H9 (cell line): ENCODE data around the gene GAS2L2. TPM values are rescaled to one million over a fixed set of nuclear protein-coding genes. Genes with fewer than 3 reads are reported as not detected.

ENCODE experiments used
- DNase-seq: peaks from one replicate; pipeline ENCODE4 v3.0.0-alpha.2; 2017
- H2AFZ ChIP-seq: one replicate; pipeline ENCODE4 v1.6.1; 2013; ENCODE audit warnings: mild to moderate bottlenecking, low read length, control low read depth, moderate library complexity
- H2AK5ac ChIP-seq: 2 replicates; pipeline ENCODE4 v1.6.1; 2013; ENCODE audit warnings: low read length, control low read depth, mixed read lengths; ENCODE audit not compliant: insufficient read length
- H2BK120ac ChIP-seq: one replicate; pipeline ENCODE4 v1.6.1; 2013; ENCODE audit warnings: low read depth, mild to moderate bottlenecking, low read length, control low read depth, inconsistent platforms; ENCODE audit not compliant: poor library complexity, severe bottlenecking
- H2BK12ac ChIP-seq: 2 replicates; pipeline ENCODE4 v1.6.1; 2013; ENCODE audit warnings: low read length, control low read depth, mixed read lengths, low read depth; ENCODE audit not compliant: insufficient read length
- H2BK15ac ChIP-seq: 2 replicates; pipeline ENCODE4 v1.6.1; 2013; ENCODE audit warnings: low read depth, low read length, control low read depth
- H2BK20ac ChIP-seq: one replicate; pipeline ENCODE4 v1.6.1; 2013; ENCODE audit warnings: low read depth, mild to moderate bottlenecking, low read length, control low read depth, inconsistent platforms; ENCODE audit not compliant: poor library complexity, severe bottlenecking
- H2BK5ac ChIP-seq: 2 replicates; pipeline ENCODE4 v1.6.1; 2013; ENCODE audit warnings: low read length, control low read depth, mixed read lengths; ENCODE audit not compliant: insufficient read length
- H3K14ac ChIP-seq: 2 replicates; pipeline ENCODE4 v1.6.1; 2013; ENCODE audit warnings: low read length, control low read depth; ENCODE audit not compliant: insufficient read depth
- H3K18ac ChIP-seq: 2 replicates; pipeline ENCODE4 v1.6.1; 2013; ENCODE audit warnings: low read depth, mild to moderate bottlenecking, mixed read lengths, low read length, control low read depth; ENCODE audit not compliant: insufficient read length
- H3K23ac ChIP-seq: 2 replicates; pipeline ENCODE4 v1.6.1; 2013; ENCODE audit warnings: low read length, control low read depth, mixed read lengths, low read depth; ENCODE audit not compliant: insufficient read length
- H3K23me2 ChIP-seq: 2 replicates; pipeline ENCODE4 v1.6.1; 2013; ENCODE audit warnings: low read depth, mild to moderate bottlenecking, mixed read lengths, low read length, control low read depth; ENCODE audit not compliant: insufficient read length, poor library complexity, severe bottlenecking
- H3K27ac ChIP-seq: 2 replicates; pipeline ENCODE4 v1.5.1; 2013; ENCODE audit warnings: low read length, control low read depth, mixed read lengths, low read depth; ENCODE audit not compliant: insufficient read length
- H3K27me3 ChIP-seq: 2 replicates; pipeline ENCODE4 v1.6.1; 2013; ENCODE audit warnings: low read length, control low read depth, inconsistent platforms; ENCODE audit not compliant: insufficient read depth
- H3K4ac ChIP-seq: 2 replicates; pipeline ENCODE4 v1.6.1; 2013; ENCODE audit warnings: low read depth, mild to moderate bottlenecking, control low read depth, inconsistent platforms, low read length, moderate library complexity
- H3K4me1 ChIP-seq: 2 replicates; pipeline ENCODE4 v1.6.1; 2013; ENCODE audit warnings: low read length, control low read depth, inconsistent platforms; ENCODE audit not compliant: insufficient read depth
- H3K4me2 ChIP-seq: 2 replicates; pipeline ENCODE4 v1.6.1; 2013; ENCODE audit warnings: low read length, control low read depth, mixed read lengths; ENCODE audit not compliant: insufficient read length, insufficient read depth
- H3K56ac ChIP-seq: 2 replicates; pipeline ENCODE4 v1.6.1; 2013; ENCODE audit warnings: low read depth, mild to moderate bottlenecking, mixed read lengths, low read length, control low read depth; ENCODE audit not compliant: insufficient read length
- H3K79me1 ChIP-seq: 2 replicates; pipeline ENCODE4 v1.6.1; 2013; ENCODE audit warnings: low read depth, mild to moderate bottlenecking, moderate library complexity, low read length, control low read depth, inconsistent platforms; ENCODE audit not compliant: insufficient read depth, poor library complexity, severe bottlenecking
- H3K79me2 ChIP-seq: 2 replicates; pipeline ENCODE4 v1.6.1; 2013; ENCODE audit warnings: low read length, control low read depth, inconsistent platforms; ENCODE audit not compliant: insufficient read depth
- H3K9ac ChIP-seq: 2 replicates; pipeline ENCODE4 v1.6.1; 2013; ENCODE audit warnings: low read length, control low read depth, mixed read lengths; ENCODE audit not compliant: insufficient read length; ENCODE audit errors: extremely low read depth
- H3K9me3 ChIP-seq: one replicate; pipeline ENCODE4 v1.6.1; 2013; ENCODE audit warnings: low read depth, low read length, inconsistent platforms; ENCODE audit not compliant: control insufficient read depth
- H3T11ph ChIP-seq: one replicate; pipeline ENCODE4 v1.6.1; 2013; ENCODE audit warnings: mild to moderate bottlenecking, low read length, control low read depth, inconsistent platforms
- H4K20me1 ChIP-seq: one replicate; pipeline ENCODE4 v1.6.1; 2013; ENCODE audit not compliant: control insufficient read depth, insufficient read length, insufficient read depth
- H4K5ac ChIP-seq: 2 replicates; pipeline ENCODE4 v1.6.1; 2013; ENCODE audit warnings: low read depth, mild to moderate bottlenecking, mixed read lengths, low read length, control low read depth; ENCODE audit not compliant: insufficient read length
- H4K8ac ChIP-seq: replicated peaks from 2 replicates; pipeline ENCODE4 v1.6.1; 2013; ENCODE audit warnings: low read length, control low read depth, mixed read lengths, low read depth; ENCODE audit not compliant: insufficient read length
- H4K91ac ChIP-seq: 2 replicates; pipeline ENCODE4 v1.6.1; 2013; ENCODE audit warnings: low read depth, mild to moderate bottlenecking, moderate library complexity, mixed read lengths, low read length, control low read depth; ENCODE audit not compliant: insufficient read length
- H3K27ac Mint-ChIP-seq, 3 experiments: 2 replicates in 2 of 3; 3 replicates in 1 of 3; pipeline ENCODE4 v1.8.0; 2020 to 2021; ENCODE audit warnings: mixed read lengths in 3 of 3, mild to moderate bottlenecking in 1 of 3, moderate library complexity in 1 of 3
- H3K27me3 Mint-ChIP-seq: 2 replicates; pipeline ENCODE4 v1.8.0; 2021; ENCODE audit warnings: low read depth, mild to moderate bottlenecking, moderate library complexity, mixed read lengths
- H3K36me3 Mint-ChIP-seq, 3 experiments: 2 replicates in 2 of 3; 3 replicates in 1 of 3; pipeline ENCODE4 v1.8.0; 2020 to 2021; ENCODE audit warnings: low read depth in 3 of 3, mixed read lengths in 3 of 3; ENCODE audit not compliant: insufficient read depth in 1 of 3
- H3K4me1 Mint-ChIP-seq, 2 experiments: 2 replicates each; pipeline ENCODE4 v1.8.0; 2020; ENCODE audit warnings: mixed read lengths in 2 of 2
- H3K4me3 Mint-ChIP-seq, 2 experiments: 2 replicates in 1 of 2; 3 replicates in 1 of 2; pipeline ENCODE4 v1.8.0; 2020 to 2021; ENCODE audit warnings: mild to moderate bottlenecking in 2 of 2, mixed read lengths in 2 of 2, moderate library complexity in 1 of 2
- H3K9me3 Mint-ChIP-seq, 2 experiments: 2 replicates in 1 of 2; 3 replicates in 1 of 2; pipeline ENCODE4 v1.8.0; 2020; ENCODE audit warnings: mild to moderate bottlenecking in 2 of 2, mixed read lengths in 2 of 2, moderate library complexity in 1 of 2
- WGBS: extraction: QIAGEN DNeasy Blood & Tissue Kit; methylation state at CpG from one replicate; pipeline ENCODE4 v1.1.7; 2013; ENCODE audit warnings: missing lambda C conversion rate, low lambda C conversion rate, mixed read lengths; ENCODE audit not compliant: insufficient read length; ENCODE audit errors: extremely low coverage; 5-methylcytosine and 5-hydroxymethylcytosine counted together
- total RNA-seq: library from RNA; stranded (reverse); gene quantifications from 2 replicates; pipeline ENCODE4 v1.2.1, GENCODE V29; 2021
- TF ChIP-seq, protein P1 (sequence below): fragments of 200-600 bp; sonication (generic); conservative IDR thresholded peaks from 3 replicates; pipeline ENCODE4 v1.8.0; 2021; ENCODE audit warnings: antibody characterized with exemption, mild to moderate bottlenecking

The GAS2L2 gene
- total RNA-seq, 1 experiment from 2014 or later, result not detected

DNA sequence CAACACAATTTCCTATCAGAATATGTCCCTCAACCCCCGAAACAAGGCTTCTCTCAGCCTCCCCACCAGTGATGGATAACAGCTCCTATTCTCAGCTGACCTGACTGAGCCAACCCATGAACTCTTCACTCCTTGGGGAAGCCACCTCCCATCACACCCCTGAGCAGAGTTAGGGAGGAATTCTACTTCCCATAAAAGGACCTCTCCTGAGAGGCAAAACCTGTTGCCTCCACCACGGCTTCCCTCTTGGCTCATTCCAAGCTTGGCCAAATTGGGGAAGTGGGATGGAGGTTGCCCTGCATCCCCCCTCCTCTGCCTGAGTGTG lies 27.3 kb downstream of the GAS2L2 start:
- Histone ChIP-seq H3K27ac (no peak overlapping the region), H3K79me2 (no peaks in the 10 kb centered on the region), H3K23ac (no peak overlapping the region), H3K4me1 (0 out of 2 replicates have a peak, but pooled peaks cover 3% of the 10 kb centered on the region), H3K23me2 (no peaks in the 10 kb centered on the region), H3K27me3 (no peaks in the 10 kb centered on the region), H2BK12ac (no peak overlapping the region), H2BK120ac (no peak overlapping the region), H3K9me3 (no peaks in the 10 kb centered on the region), H4K8ac (no peak overlapping the region), H3K18ac (no peak overlapping the region), H3K14ac (no peak overlapping the region), H3K4me2 (no peak overlapping the region), H3K79me1 (no peaks in the 10 kb centered on the region), H4K91ac (no peak overlapping the region), H2BK5ac (no peak overlapping the region), H3K56ac (no peak overlapping the region), H2BK20ac (no peak overlapping the region), H2BK15ac (no peak overlapping the region), H2AFZ (no peak overlapping the region), H3T11ph (no peak overlapping the region), H4K20me1 (no peaks in the 10 kb centered on the region), H3K9ac (no peak overlapping the region), H2AK5ac (no peak overlapping the region), H4K5ac (no peak overlapping the region), H3K4ac (no peak overlapping the region)
- WGBS, result no CpG with 5 or more reads among the region's 2 CpGs
- Mint-ChIP-seq H3K4me3 (no peak overlapping the region), H3K27me3 (peaks cover 11% of the 10 kb centered on the region), H3K9me3 (no peaks in the 10 kb centered on the region), H3K36me3 (peaks cover 7 to 29% (median 28%) of the 10 kb centered on the region in 3 experiments; a peak in 6 of 7 replicates), H3K27ac (peak overlapping the region in 1 of 3 experiments; percentile 71; a peak in 1 of 7 replicates), H3K4me1 (peaks cover 27 to 39% of the 10 kb centered on the region in 2 experiments)
- TF ChIP-seq, protein P1, sequence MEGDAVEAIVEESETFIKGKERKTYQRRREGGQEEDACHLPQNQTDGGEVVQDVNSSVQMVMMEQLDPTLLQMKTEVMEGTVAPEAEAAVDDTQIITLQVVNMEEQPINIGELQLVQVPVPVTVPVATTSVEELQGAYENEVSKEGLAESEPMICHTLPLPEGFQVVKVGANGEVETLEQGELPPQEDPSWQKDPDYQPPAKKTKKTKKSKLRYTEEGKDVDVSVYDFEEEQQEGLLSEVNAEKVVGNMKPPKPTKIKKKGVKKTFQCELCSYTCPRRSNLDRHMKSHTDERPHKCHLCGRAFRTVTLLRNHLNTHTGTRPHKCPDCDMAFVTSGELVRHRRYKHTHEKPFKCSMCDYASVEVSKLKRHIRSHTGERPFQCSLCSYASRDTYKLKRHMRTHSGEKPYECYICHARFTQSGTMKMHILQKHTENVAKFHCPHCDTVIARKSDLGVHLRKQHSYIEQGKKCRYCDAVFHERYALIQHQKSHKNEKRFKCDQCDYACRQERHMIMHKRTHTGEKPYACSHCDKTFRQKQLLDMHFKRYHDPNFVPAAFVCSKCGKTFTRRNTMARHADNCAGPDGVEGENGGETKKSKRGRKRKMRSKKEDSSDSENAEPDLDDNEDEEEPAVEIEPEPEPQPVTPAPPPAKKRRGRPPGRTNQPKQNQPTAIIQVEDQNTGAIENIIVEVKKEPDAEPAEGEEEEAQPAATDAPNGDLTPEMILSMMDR, result no peak
- DNase-seq, result no peak
